Endodermal cell (in vitro differentiated cells): Measurements from ENCODE around the gene TRIO. TPM values are rescaled to one million over a fixed set of nuclear protein-coding genes. Genes with fewer than 3 reads are reported as not detected.

ENCODE experiments used
- DNase-seq: peaks from one replicate; pipeline ENCODE4 v3.0.0-alpha.2; 2017
- H3K27ac ChIP-seq: 2 replicates; pipeline ENCODE4 v1.5.1; 2013; ENCODE audit warnings: mild to moderate bottlenecking, low read depth, low read length, moderate library complexity
- H3K27me3 ChIP-seq: 2 replicates; pipeline ENCODE4 v1.6.1; 2013; ENCODE audit warnings: mild to moderate bottlenecking, low read length, moderate library complexity; ENCODE audit not compliant: insufficient read depth, control insufficient read depth, poor library complexity, severe bottlenecking
- H3K36me3 ChIP-seq: 2 replicates; pipeline ENCODE4 v1.7.0; 2013; ENCODE audit warnings: mild to moderate bottlenecking, low read length, moderate library complexity; ENCODE audit not compliant: control insufficient read depth, insufficient read depth
- H3K4me1 ChIP-seq: one replicate; pipeline ENCODE4 v1.7.0; 2013; ENCODE audit warnings: low read length; ENCODE audit not compliant: control insufficient read depth, insufficient read depth
- H3K4me3 ChIP-seq: 2 replicates; pipeline ENCODE4 v1.5.1; 2013; ENCODE audit warnings: mild to moderate bottlenecking, low read length, moderate library complexity
- H3K9ac ChIP-seq: 2 replicates; pipeline ENCODE4 v1.6.1; 2013; ENCODE audit warnings: mild to moderate bottlenecking, low read length, moderate library complexity; ENCODE audit not compliant: poor library complexity, severe bottlenecking; ENCODE audit errors: extremely low read depth
- H3K9me3 ChIP-seq: 2 replicates; pipeline ENCODE4 v1.6.1; 2013; ENCODE audit warnings: mild to moderate bottlenecking, low read length, moderate library complexity; ENCODE audit not compliant: control insufficient read depth
- H3K27ac Mint-ChIP-seq: 2 replicates; pipeline ENCODE4 v1.8.0; 2020; ENCODE audit warnings: mixed read lengths
- H3K27me3 Mint-ChIP-seq: 2 replicates; pipeline ENCODE4 v1.8.0; 2021; ENCODE audit warnings: mild to moderate bottlenecking, mixed read lengths; ENCODE audit not compliant: insufficient read depth
- H3K36me3 Mint-ChIP-seq: 2 replicates; pipeline ENCODE4 v1.8.0; 2020; ENCODE audit warnings: low read depth, mixed read lengths
- H3K4me1 Mint-ChIP-seq: 2 replicates; pipeline ENCODE4 v1.8.0; 2020; ENCODE audit warnings: mixed read lengths
- H3K4me3 Mint-ChIP-seq: 2 replicates; pipeline ENCODE4 v1.8.0; 2020; ENCODE audit warnings: mild to moderate bottlenecking, moderate library complexity, mixed read lengths
- H3K9me3 Mint-ChIP-seq: 2 replicates; pipeline ENCODE4 v1.8.0; 2020; ENCODE audit warnings: mild to moderate bottlenecking, mixed read lengths
- WGBS, 2 experiments: methylation state at CpG; one replicate each; pipeline versions ENCODE4 v1.1.5 to v1.1.7; 2013; ENCODE audit warnings: missing lambda C conversion rate in 2 of 2, mixed read lengths in 1 of 2; ENCODE audit not compliant: insufficient coverage in 1 of 2, insufficient read length in 1 of 2; 5-methylcytosine and 5-hydroxymethylcytosine counted together
- total RNA-seq, 2 donors: library from RNA; stranded (reverse); fragmentation: NEBNext Ultra II Directional in 1 of 2; extraction: Animal tissue kit (Norgen Biotek cat#: 25700) in 1 of 2; gene quantifications; 2 replicates in 1 of 2; 3 replicates in 1 of 2; pipeline ENCODE4 v1.2.1, GENCODE V29; 2021
- TF ChIP-seq, protein P1 (sequence below): fragments of 200-600 bp; sonication (generic); conservative IDR thresholded peaks from 2 replicates; pipeline ENCODE4 v1.5.0; 2021; ENCODE audit warnings: antibody characterized with exemption, mild to moderate bottlenecking

The TRIO gene
- total RNA-seq, 2 donors from 2014 or later, result 88.3 to 109 TPM

DNA sequence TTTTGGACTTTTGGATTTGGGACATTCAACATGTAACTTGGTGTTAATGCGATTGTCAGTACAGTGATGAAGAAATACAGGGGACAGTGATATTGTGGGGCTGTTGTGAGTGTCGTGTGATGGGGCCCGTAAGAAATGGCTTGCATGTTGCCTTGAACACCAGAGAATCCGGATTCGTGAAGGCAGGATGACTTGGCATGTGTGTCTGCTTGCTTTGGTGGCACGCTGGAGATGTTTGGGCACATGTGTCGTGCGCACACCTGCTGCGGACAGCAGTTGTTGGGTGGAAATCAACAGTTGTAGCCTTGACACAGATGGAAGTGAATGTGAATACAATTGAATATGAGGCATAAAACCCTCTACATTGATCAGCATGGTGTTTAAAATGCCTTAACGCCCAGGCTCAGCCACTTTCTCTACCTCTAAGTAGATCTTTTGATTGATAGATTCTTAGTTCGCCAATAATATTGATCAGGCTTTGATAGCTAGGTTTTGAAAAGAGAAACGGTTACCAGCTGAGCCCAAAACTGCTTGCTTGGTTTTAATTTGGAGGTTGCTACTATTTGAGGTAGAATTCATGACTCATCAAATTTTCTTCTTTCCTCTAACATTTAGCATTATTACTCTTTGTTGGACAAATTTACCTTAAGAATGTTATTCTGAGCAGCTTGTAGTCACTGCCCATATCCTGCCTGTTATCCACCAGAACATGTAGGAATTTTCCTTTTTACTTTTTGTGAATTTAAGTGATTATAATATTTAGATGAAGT, 94.4 kb downstream of the TRIO start:
- H3K27ac ChIP-seq, result no peak overlapping the region
- H3K9me3 ChIP-seq, result no peaks in the 10 kb centered on the region
- Mint-ChIP-seq H3K4me3 (no peak overlapping the region), H3K4me1 (peaks cover 29% of the 10 kb centered on the region), H3K36me3 (no peaks in the 10 kb centered on the region), H3K27ac (no peak overlapping the region), H3K9me3 (no peaks in the 10 kb centered on the region), H3K27me3 (no peaks in the 10 kb centered on the region)
- H3K36me3 ChIP-seq, result no peaks in the 10 kb centered on the region
- H3K4me1 ChIP-seq, result no peaks in the 10 kb centered on the region
- WGBS, 2 experiments, result 91 to 93% methylated on average over 8 to 12 of the region's 12 CpGs
- no peak for DNase-seq
- no peak overlapping the region for H3K9ac ChIP-seq
- H3K4me3 ChIP-seq, result no peak overlapping the region
- TF ChIP-seq, protein P1, sequence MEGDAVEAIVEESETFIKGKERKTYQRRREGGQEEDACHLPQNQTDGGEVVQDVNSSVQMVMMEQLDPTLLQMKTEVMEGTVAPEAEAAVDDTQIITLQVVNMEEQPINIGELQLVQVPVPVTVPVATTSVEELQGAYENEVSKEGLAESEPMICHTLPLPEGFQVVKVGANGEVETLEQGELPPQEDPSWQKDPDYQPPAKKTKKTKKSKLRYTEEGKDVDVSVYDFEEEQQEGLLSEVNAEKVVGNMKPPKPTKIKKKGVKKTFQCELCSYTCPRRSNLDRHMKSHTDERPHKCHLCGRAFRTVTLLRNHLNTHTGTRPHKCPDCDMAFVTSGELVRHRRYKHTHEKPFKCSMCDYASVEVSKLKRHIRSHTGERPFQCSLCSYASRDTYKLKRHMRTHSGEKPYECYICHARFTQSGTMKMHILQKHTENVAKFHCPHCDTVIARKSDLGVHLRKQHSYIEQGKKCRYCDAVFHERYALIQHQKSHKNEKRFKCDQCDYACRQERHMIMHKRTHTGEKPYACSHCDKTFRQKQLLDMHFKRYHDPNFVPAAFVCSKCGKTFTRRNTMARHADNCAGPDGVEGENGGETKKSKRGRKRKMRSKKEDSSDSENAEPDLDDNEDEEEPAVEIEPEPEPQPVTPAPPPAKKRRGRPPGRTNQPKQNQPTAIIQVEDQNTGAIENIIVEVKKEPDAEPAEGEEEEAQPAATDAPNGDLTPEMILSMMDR, result no peak
- H3K27me3 ChIP-seq, result no peaks in the 10 kb centered on the region

DNA sequence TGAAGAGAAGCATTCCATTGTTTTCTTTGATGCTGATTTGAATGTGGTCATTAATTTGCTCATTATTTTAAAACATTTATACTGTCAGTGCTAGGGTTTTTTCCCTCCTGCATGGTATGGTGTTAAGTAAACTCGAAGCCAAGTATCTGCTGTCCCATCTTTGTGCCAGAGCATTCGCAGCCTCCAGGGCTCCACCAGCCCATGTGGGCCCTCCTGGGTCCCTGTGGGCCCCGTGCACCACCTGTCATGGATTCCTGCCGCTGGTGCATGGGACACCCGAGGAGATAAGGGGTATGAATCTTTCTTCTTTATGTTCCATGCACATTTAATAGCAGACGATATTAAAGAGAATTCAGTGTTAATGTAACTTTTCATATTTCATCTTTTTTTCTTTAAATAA, 95.1 kb downstream of the TRIO start:
- Histone ChIP-seq H3K27me3 (no peaks in the 10 kb centered on the region), H3K4me3 (no peak overlapping the region), H3K36me3 (no peaks in the 10 kb centered on the region), H3K9me3 (no peaks in the 10 kb centered on the region), H3K9ac (no peak overlapping the region), H3K4me1 (peaks cover 4% of the 10 kb centered on the region), H3K27ac (no peak overlapping the region)
- Mint-ChIP-seq H3K27me3 (no peaks in the 10 kb centered on the region), H3K27ac (no peak overlapping the region), H3K4me1 (peaks cover 36% of the 10 kb centered on the region), H3K4me3 (no peak overlapping the region), H3K9me3 (no peaks in the 10 kb centered on the region), H3K36me3 (no peaks in the 10 kb centered on the region)
- WGBS, 2 experiments, result 84 to 85% methylated on average over 2 to 5 of the region's 6 CpGs
- TF ChIP-seq, protein P1, result no peak
- no peak for DNase-seq

DNA sequence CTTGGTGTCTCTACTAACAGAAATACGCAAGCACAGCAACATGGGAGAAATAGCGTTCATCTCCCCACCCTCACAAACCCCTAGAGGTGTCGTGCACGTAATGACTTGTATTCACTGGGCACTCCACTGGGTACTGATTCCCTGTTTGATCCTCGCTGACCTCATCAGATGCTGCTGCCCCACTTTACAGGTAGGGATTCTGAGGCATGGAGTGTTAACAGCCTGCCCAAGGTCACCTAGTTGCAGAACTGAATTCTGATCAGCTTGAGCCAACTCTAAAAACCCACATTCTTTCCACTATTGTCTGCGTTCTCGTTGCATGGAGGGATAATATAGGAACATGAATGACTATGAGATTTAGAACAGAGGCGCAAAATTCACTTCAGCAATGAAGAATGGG, 96.3 kb downstream of the TRIO start:
- Histone ChIP-seq H3K36me3 (no peaks in the 10 kb centered on the region), H3K4me3 (no peak overlapping the region), H3K27ac (no peak overlapping the region), H3K27me3 (no peaks in the 10 kb centered on the region), H3K9ac (no peak overlapping the region), H3K4me1 (peaks cover 4% of the 10 kb centered on the region), H3K9me3 (no peaks in the 10 kb centered on the region)
- Mint-ChIP-seq H3K4me3 (no peak overlapping the region), H3K27me3 (no peaks in the 10 kb centered on the region), H3K9me3 (no peaks in the 10 kb centered on the region), H3K36me3 (no peaks in the 10 kb centered on the region), H3K4me1 (peaks cover 32% of the 10 kb centered on the region), H3K27ac (no peak overlapping the region)
- TF ChIP-seq, protein P1, result no peak
- 91 to 94% methylated on average over 6 to 8 of the region's 8 CpGs for WGBS, 2 experiments
- DNase-seq, result no peak
